ENCODE measurements around the gene LCN15.
"Not testable (repeated sequence)": the region's sequence is repeated elsewhere in the genome, so short reads cannot be mapped to it uniquely, and the experiment has no call there.

The LCN15 gene

DNA sequence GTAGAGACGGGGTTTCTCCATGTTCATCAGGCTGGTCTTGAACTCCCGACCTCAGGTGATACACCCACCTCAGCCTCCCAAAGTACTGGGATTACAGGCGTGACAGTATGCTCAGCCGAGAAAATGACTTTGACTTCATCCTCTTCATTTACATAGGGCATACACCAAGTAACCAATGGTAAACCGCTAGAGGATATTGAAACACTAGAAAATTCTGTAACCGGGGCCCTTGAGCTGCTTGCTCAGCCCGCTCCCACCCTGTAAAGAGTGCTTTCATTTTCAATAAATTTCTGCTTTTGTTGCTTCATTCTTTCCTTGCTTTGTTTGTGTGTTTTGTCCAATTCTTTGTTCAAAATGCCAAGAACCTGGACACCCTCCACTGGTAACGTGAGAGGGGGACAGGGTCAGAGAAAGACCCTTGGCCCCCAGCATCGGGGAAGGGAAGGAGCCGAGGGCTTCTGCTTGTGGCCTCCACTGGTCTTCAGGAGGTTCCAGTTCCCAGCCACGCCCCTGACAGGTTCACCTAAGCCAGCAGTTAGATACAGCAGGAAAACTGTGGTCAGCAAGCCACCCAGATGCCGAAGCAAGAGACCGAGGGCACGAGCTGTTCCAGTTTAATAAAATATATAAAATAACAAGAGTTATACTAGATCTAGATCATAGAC is 1.6 kb upstream of the LCN15 start:
- not testable (repeated sequence) for H3K9ac ChIP-seq (ENCODE audit: low read depth, low read length, poor library complexity)

DNA sequence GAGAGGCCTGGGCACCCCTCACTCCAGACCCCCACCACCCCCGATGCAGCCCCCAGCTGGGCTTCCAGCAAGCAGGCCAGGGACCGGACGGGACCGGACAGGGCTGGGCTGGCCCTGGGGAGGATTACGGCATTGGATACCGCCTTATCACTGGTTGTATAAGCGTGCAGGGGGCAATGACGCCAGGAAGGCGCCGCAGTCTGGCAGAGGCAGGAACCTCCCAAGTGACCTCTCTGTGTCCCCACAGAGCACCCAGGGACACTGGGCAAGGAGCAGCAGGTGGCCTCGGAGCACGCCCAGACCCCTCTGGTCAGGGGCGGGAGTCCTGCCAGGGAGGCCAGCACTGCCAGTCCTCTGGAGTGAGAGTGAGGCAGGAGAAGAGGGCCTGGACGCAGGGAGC is 723 bp upstream of the LCN15 start:
- no CpG with 5 or more reads among the region's 14 CpGs for WGBS, 2 donors (ENCODE audit: extremely low coverage in 2 of 2, insufficient read length in 2 of 2, insufficient replicate concordance in 1 of 2)
- Histone ChIP-seq H3K4me3 (ENCODE audit: low read length in 2 of 2) (no peak overlapping the region), H3K9me3 (replicated peaks in 1 of 2; ENCODE audit: control insufficient read depth in 2 of 2, insufficient read depth in 1 of 2, low read depth in 1 of 2, low read length in 2 of 2) (no peaks in the 10 kb centered on the region), H3K4me2 (ENCODE audit: insufficient read depth, low read length, poor library complexity, severe bottlenecking) (no peak overlapping the region), H3K14ac (ENCODE audit: low read length) (no peak overlapping the region), H2BK12ac (ENCODE audit: low read length) (peak overlapping the region; percentile 41), H3K23ac (ENCODE audit: low read depth, low read length, poor library complexity) (no peak overlapping the region), H3K27me3 (ENCODE audit: control insufficient read depth in 3 of 3, insufficient read depth in 3 of 3, low read depth in 1 of 3, low read length in 3 of 3) (peaks cover 0 to 9% (median 2%) of the 10 kb centered on the region in 3 experiments), H3K4me1 (ENCODE audit: control insufficient read depth in 2 of 2, insufficient read depth in 1 of 2, low read depth in 1 of 2, low read length in 2 of 2) (peaks cover 9 to 13% of the 10 kb centered on the region in 2 donors), H3K27ac (replicated peaks; ENCODE audit: low read length) (no peak overlapping the region), H3K9ac (ENCODE audit: low read depth, low read length, poor library complexity) (peak overlapping the region; percentile 50), H4K8ac (ENCODE audit: low read depth, low read length) (no peak overlapping the region), H3K36me3 (replicated peaks in 1 of 2; ENCODE audit: control insufficient read depth in 2 of 2, insufficient read depth in 2 of 2, low read length in 2 of 2) (no peaks in the 10 kb centered on the region), H2BK120ac (ENCODE audit: low read depth, low read length) (peak overlapping the region; percentile 87), H2BK5ac (ENCODE audit: low read length) (peak overlapping the region; percentile 75), H2AK5ac (ENCODE audit: low read depth, low read length) (peak overlapping the region; percentile 99), H3K18ac (ENCODE audit: low read length) (peak overlapping the region; percentile 84), H3K79me1 (ENCODE audit: low read depth, low read length) (no peaks in the 10 kb centered on the region), H2BK15ac (ENCODE audit: low read length) (no peak overlapping the region), H4K91ac (ENCODE audit: low read depth, low read length, poor library complexity) (no peak overlapping the region), H2AFZ (ENCODE audit: low read length) (no peak overlapping the region), H3K4ac (ENCODE audit: low read length) (peak overlapping the region; percentile 10)
- no peak for DNase-seq (ENCODE audit: low spot score)

More for the DNA sequence above, 1.6 kb upstream of the LCN15 start:
- H3K4me1 ChIP-seq (ENCODE audit: control insufficient read depth in 2 of 2, insufficient read depth in 1 of 2, low read depth in 1 of 2, low read length in 2 of 2), result peaks cover 6 to 13% of the 10 kb centered on the region in 2 donors
- not testable (repeated sequence) for H2AK5ac ChIP-seq (ENCODE audit: low read depth, low read length); H4K91ac ChIP-seq (ENCODE audit: low read depth, low read length, poor library complexity); H3K23ac ChIP-seq (ENCODE audit: low read depth, low read length, poor library complexity); H2BK120ac ChIP-seq (ENCODE audit: low read depth, low read length); H3K36me3 ChIP-seq (replicated peaks in 1 of 2; ENCODE audit: control insufficient read depth in 2 of 2, insufficient read depth in 2 of 2, low read length in 2 of 2); DNase-seq (ENCODE audit: low spot score); H3K4ac ChIP-seq (ENCODE audit: low read length); H3K27me3 ChIP-seq (ENCODE audit: control insufficient read depth in 3 of 3, insufficient read depth in 3 of 3, low read depth in 1 of 3, low read length in 3 of 3); H3K18ac ChIP-seq (ENCODE audit: low read length); H4K8ac ChIP-seq (ENCODE audit: low read depth, low read length); H3K27ac ChIP-seq (replicated peaks; ENCODE audit: low read length); H3K4me2 ChIP-seq (ENCODE audit: insufficient read depth, low read length, poor library complexity, severe bottlenecking); H2AFZ ChIP-seq (ENCODE audit: low read length); H3K79me1 ChIP-seq (ENCODE audit: low read depth, low read length); H2BK12ac ChIP-seq (ENCODE audit: low read length); H3K9me3 ChIP-seq (replicated peaks in 1 of 2; ENCODE audit: control insufficient read depth in 2 of 2, insufficient read depth in 1 of 2, low read depth in 1 of 2, low read length in 2 of 2); H3K4me3 ChIP-seq (ENCODE audit: low read length in 2 of 2); H2BK5ac ChIP-seq (ENCODE audit: low read length); H3K14ac ChIP-seq (ENCODE audit: low read length)
- H2BK15ac ChIP-seq (ENCODE audit: low read length), result peak overlapping the region; percentile 87
- no CpG with 5 or more reads among the region's 14 CpGs for WGBS, 2 donors (ENCODE audit: extremely low coverage in 2 of 2, insufficient read length in 2 of 2, insufficient replicate concordance in 1 of 2)

DNA sequence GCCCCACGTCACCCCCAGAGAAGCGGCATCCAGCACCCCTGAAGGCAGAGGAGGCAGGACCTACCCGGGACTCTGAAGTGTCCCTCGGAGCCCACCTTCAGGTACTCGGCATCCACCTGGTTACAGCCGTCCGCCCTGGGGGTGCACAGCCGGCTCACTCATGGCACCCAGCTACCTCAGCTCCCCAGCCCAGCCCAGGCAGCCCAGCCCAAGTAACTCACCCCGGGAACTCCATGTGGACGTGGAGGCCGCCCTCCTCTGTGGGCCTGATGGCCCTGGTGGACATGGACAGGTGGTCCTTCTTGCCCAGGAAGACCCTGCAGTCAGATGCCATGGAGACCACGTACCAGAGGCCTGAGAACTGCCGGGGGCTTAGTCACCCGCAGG is 676 bp downstream of the LCN15 start:
- no peak overlapping the region for H2BK120ac ChIP-seq (ENCODE audit: low read depth, low read length)
- no peaks in the 10 kb centered on the region for H3K9me3 ChIP-seq (replicated peaks in 1 of 2; ENCODE audit: control insufficient read depth in 2 of 2, insufficient read depth in 1 of 2, low read depth in 1 of 2, low read length in 2 of 2)
- no peak overlapping the region for H3K4me3 ChIP-seq (ENCODE audit: low read length in 2 of 2)
- no peak overlapping the region for H3K9ac ChIP-seq (ENCODE audit: low read depth, low read length, poor library complexity)
- H3K36me3 ChIP-seq (replicated peaks in 1 of 2; ENCODE audit: control insufficient read depth in 2 of 2, insufficient read depth in 2 of 2, low read length in 2 of 2), result no peaks in the 10 kb centered on the region
- H3K4ac ChIP-seq (ENCODE audit: low read length), result peak overlapping the region; percentile 89
- H3K27me3 ChIP-seq (ENCODE audit: control insufficient read depth in 3 of 3, insufficient read depth in 3 of 3, low read depth in 1 of 3, low read length in 3 of 3), result peaks cover 0 to 9% (median 2%) of the 10 kb centered on the region in 3 experiments
- H3K18ac ChIP-seq (ENCODE audit: low read length), result peak overlapping the region; percentile 97
- H4K91ac ChIP-seq (ENCODE audit: low read depth, low read length, poor library complexity), result peak overlapping the region; percentile 85
- peak overlapping the region; percentile 9 for H3K14ac ChIP-seq (ENCODE audit: low read length)
- H2BK5ac ChIP-seq (ENCODE audit: low read length), result peak overlapping the region; percentile 93
- no peak overlapping the region for H2AFZ ChIP-seq (ENCODE audit: low read length)
- no peaks in the 10 kb centered on the region for H3K79me1 ChIP-seq (ENCODE audit: low read depth, low read length)
- peak overlapping the region; percentile 85 for H3K23ac ChIP-seq (ENCODE audit: low read depth, low read length, poor library complexity)
- H2AK5ac ChIP-seq (ENCODE audit: low read depth, low read length), result peak overlapping the region; percentile 99
- H4K8ac ChIP-seq (ENCODE audit: low read depth, low read length), result no peak overlapping the region
- peak overlapping the region; percentile 7 for H2BK12ac ChIP-seq (ENCODE audit: low read length)
- DNase-seq (ENCODE audit: low spot score), result no peak
- WGBS, 2 donors (ENCODE audit: extremely low coverage in 2 of 2, insufficient read length in 2 of 2, insufficient replicate concordance in 1 of 2), result no CpG with 5 or more reads among the region's 14 CpGs
- no peak overlapping the region for H3K27ac ChIP-seq (replicated peaks; ENCODE audit: low read length)
- peak overlapping the region; percentile 99 for H2BK15ac ChIP-seq (ENCODE audit: low read length)
- peaks cover 11% of the 10 kb centered on the region in 2 donors for H3K4me1 ChIP-seq (ENCODE audit: control insufficient read depth in 2 of 2, insufficient read depth in 1 of 2, low read depth in 1 of 2, low read length in 2 of 2)
- peak overlapping the region; percentile 18 for H3K4me2 ChIP-seq (ENCODE audit: insufficient read depth, low read length, poor library complexity, severe bottlenecking)

DNA sequence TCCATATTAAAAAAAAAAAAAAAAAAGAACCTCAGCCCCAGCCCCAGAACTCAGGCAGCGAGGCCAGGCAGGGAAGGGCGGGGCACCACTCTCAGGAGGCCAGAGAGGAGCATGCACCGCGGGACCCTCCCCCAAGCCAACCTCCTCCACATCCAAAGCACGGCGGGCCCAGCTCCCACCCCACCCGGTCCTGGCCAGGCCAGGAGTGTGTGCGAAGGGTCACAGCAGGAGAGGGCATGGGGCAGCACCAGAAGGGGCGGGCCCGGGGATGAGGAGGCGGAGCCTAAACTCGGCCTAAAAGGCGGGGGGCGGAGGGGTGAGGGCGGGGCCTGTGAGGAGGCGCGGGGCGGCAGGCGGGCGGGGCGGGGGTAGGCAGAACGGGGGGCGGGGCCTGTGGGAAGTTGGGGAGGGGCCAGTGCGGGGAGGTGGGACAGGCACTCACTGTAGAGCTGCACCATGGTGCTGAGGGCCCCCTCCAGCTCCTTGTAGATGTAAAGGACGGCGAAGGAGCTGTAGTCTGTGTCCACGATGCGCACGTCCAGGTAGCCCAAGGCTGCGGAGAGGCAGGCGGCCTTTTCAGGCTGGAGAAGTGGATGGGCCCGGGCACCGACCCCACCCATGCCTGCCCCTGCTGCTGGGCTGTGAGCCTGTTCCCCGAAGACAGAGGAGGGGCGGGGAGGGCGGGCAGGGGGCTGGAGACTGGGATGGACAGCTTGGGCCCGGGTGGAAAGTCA is 1.2 kb downstream of the LCN15 start:
- Histone ChIP-seq H2BK12ac (ENCODE audit: low read length) (peak overlapping the region; percentile 97), H4K8ac (ENCODE audit: low read depth, low read length) (no peak overlapping the region), H2BK5ac (ENCODE audit: low read length) (peak overlapping the region; percentile 93), H4K91ac (ENCODE audit: low read depth, low read length, poor library complexity) (no peak overlapping the region), H3K36me3 (replicated peaks in 1 of 2; ENCODE audit: control insufficient read depth in 2 of 2, insufficient read depth in 2 of 2, low read length in 2 of 2) (no peaks in the 10 kb centered on the region), H3K27ac (replicated peaks; ENCODE audit: low read length) (peak overlapping the region; percentile 46), H3K4me1 (ENCODE audit: control insufficient read depth in 2 of 2, insufficient read depth in 1 of 2, low read depth in 1 of 2, low read length in 2 of 2) (peaks cover 11% of the 10 kb centered on the region in 2 donors), H2AK5ac (ENCODE audit: low read depth, low read length) (peak overlapping the region; percentile 99), H3K4me3 (ENCODE audit: low read length in 2 of 2) (no peak overlapping the region), H3K14ac (ENCODE audit: low read length) (no peak overlapping the region), H2BK15ac (ENCODE audit: low read length) (peak overlapping the region; percentile 99), H3K27me3 (ENCODE audit: control insufficient read depth in 3 of 3, insufficient read depth in 3 of 3, low read depth in 1 of 3, low read length in 3 of 3) (peaks cover 0 to 7% (median 2%) of the 10 kb centered on the region in 3 experiments), H3K9ac (ENCODE audit: low read depth, low read length, poor library complexity) (peak overlapping the region; percentile 77), H3K79me1 (ENCODE audit: low read depth, low read length) (no peaks in the 10 kb centered on the region), H3K4me2 (ENCODE audit: insufficient read depth, low read length, poor library complexity, severe bottlenecking) (peak overlapping the region; percentile 18), H3K23ac (ENCODE audit: low read depth, low read length, poor library complexity) (peak overlapping the region; percentile 97), H3K18ac (ENCODE audit: low read length) (peak overlapping the region; percentile 97), H2AFZ (ENCODE audit: low read length) (peak overlapping the region; percentile 45), H3K4ac (ENCODE audit: low read length) (peak overlapping the region; percentile 89), H3K9me3 (replicated peaks in 1 of 2; ENCODE audit: control insufficient read depth in 2 of 2, insufficient read depth in 1 of 2, low read depth in 1 of 2, low read length in 2 of 2) (no peaks in the 10 kb centered on the region), H2BK120ac (ENCODE audit: low read depth, low read length) (no peak overlapping the region)
- no CpG with 5 or more reads among the region's 37 CpGs for WGBS, 2 donors (ENCODE audit: extremely low coverage in 2 of 2, insufficient read length in 2 of 2, insufficient replicate concordance in 1 of 2)
- peak; percentile 87 for DNase-seq (ENCODE audit: low spot score)

Data from neuronal stem cell (in vitro differentiated cells).